GM18499 (cell line): ENCODE results near the gene MSANTD1.
"Not testable (repeated sequence)": the region's sequence is repeated elsewhere in the genome, so short reads cannot be mapped to it uniquely, and the experiment has no call there.

ENCODE experiments used
- ATAC-seq: cut with Tn5 transposase; IDR thresholded peaks from one replicate; pipeline ENCODE4 v1.9.1; 2021; ENCODE audit warnings: moderate number of reproducible peaks; ENCODE audit not compliant: insufficient read depth, unreplicated experiment

The MSANTD1 gene

DNA sequence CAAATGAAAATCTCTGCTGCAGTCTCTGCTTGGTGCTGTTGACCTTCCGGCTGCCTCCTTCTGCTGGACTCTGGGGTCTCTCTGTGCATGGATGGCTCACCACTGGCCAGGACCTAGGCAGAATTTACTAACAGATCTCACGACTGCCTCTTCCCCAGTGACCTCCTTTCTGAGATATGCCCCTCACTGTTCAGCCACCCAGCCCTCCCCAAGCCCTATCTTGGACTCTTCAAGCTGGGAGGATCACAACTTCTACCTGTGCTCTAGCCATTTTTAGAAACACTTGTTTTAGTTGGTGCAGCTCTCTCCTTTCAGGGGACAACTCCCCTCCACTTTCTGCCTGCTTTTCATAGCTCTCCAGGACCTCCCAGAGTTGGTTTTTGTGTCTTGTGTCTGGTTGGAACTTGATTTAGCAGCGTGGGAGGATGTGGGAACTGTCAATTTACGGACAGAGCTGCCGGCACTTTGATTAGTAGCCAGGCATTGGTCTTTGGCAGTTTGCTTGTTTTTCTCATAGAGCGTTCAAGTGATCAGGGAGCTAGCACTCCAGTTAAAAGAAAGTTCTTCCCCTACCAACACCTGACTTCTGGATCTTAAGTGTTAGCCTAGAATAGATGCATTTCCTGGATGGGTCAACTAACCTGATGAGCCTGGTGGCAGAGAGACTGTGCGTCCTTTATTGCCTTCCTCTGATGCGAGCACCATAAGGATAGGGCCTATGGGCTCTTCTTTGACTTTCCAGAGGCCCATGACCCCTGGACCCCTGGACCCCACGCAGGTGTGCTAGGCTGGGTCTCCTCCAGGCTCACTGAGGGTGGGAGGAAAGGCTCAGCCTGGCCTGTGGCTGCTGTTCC lies 50.4 kb downstream of the MSANTD1 start:
- no peak for ATAC-seq

GRCh38 chr4:3299976-3300671 lies 51.2 kb downstream of the MSANTD1 start:
- no peak for ATAC-seq

DNA sequence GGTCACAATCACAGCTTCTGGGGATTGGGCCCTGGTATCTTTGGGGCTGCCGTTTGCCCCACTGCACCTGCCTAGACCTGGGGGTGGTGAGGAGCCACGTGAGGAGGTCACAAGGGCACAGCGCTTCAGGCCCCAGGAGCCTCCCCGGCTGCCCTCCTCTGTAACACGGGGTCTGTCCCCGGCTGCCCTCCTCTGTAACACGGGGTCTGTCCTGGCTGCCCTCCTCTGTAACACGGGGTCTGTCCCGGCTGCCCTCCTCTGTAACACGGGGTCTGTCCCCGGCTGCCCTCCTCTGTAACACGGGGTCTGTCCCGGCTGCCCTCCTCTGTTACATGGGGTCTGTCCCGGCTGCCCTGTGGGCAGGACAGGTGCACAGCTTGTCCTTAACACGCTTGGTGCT lies 51.9 kb downstream of the MSANTD1 start:
- not testable (repeated sequence) for ATAC-seq

GRCh38 chr4:3301450-3302172 lies 52.7 kb downstream of the MSANTD1 start:
- ATAC-seq: no peak

GRCh38 chr4:3302173-3302785 lies 53.3 kb downstream of the MSANTD1 start:
- ATAC-seq: no peak

DNA sequence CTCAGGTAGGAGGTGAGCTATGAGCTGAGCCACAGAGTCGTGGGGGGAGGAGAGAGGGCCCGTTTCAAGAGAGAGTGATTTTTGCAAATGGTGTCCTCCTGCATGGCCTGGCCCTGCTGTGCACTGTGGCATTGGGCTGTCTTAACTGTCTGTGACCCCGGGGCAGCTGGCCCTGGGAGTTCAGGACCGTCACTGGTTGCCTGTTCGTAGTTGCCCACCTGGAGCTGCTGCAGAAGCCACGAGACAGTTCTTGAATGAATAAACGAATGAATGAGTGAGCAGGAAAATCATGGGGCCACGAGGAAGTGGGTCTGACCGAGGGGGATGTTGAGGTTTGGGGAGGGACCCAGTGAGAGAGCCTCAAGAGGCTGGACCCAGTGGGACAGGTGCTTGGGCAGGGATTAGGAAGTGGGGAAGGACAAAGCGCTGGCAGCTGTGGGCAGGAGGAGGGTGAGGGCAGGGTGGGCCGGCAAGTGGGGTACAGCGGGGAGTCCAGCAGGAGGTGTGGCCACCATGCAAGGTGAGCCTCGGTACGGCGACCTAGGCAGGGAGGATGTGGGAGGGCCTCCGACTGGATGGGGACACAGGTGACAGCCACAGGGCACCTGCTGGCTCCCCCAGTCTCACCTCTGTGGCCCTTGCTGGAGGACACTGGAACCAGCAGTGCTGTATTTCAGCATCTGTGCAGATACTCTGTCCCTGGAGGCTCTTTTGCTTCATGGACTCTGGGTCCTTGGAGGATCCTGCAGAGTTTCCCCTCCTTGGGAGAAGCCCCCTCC lies 54.0 kb downstream of the MSANTD1 start:
- no peak for ATAC-seq

DNA sequence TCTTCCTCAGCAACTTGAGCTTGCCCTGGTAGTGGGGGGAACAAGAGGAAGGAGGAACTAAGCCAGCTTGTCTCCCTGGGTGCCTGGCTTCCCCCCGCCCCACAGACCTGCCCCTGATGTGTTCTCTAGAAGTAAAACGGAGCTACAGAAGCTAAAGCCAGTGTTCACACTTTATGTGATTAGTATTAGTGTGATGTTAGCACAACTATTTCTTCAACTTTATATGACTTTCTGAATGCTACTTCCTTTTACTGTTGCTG lies 54.5 kb downstream of the MSANTD1 start:
- no peak for ATAC-seq

DNA sequence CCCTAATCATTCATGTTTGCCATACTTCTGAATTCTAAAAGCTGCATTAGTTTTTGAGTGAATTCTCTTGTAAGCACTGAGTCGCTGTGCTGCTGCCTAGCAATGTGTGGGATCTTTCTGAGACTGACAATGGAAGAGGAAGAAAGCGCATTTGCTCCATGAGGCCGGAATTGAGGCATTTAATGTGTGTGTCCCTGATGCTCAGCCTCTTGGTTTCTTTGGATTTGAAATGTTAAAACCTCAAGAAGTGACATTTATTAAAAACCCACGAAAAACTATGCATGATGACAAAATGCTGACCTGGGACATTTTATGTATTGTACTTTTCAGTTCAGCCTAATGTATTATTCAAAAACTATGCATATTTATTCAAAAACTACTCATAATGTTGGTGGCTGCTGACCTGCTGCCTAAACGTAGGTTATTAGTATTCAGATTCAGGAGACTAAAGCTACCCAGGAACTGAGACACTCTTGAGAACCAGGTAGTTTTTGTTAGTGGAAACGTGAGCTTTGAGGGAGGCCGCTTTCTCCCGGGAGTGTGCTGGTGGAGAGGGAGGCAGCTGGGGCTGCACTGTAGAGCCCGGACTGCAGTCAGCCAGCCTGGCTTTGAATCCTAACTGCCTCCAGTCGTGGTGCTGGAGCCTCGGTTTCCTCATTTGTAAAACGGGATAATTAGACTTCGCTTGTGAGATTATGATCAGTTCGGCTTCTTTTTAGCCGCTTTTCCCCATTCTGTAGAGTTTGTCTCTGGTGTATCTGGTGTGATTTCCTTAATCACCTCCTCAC lies 55.2 kb downstream of the MSANTD1 start:
- ATAC-seq: no peak

GRCh38 chr4:3304831-3305609 lies 56.1 kb downstream of the MSANTD1 start:
- ATAC-seq: no peak

- no peak for ATAC-seq
These were observed 56.8 kb downstream of the MSANTD1 start for GRCh38 chr4:3305610-3306371.
